Panc1 (cell line): ENCODE measurements around the gene RPS3. TPM values are rescaled to one million over a fixed set of nuclear protein-coding genes. Genes with fewer than 3 reads are reported as not detected.

Experiments used
- ATAC-seq: fragments of 200-7000 bp; cut with Tn5 transposase; 2 replicates; pipeline ENCODE4 v1.9.1; 2020; ENCODE audit warnings: mild to moderate bottlenecking, moderate library complexity
- BruUV-seq: library from RNA; stranded (reverse); fragments of 400-500 nt; replicated peaks from 2 replicates; lab custom pipeline; 2021; lab: Mats Ljungman, UMichigan
- CTCF ChIA-PET: fragments of 300-600 bp; sonication (Branson Sonifier 250); formaldehyde crosslinking; loops from one replicate; lab custom pipeline; 2022; ENCODE audit warnings: antibody characterized with exemption; lab: Charles Lee
- POLR2A ChIA-PET: fragments of 300-600 bp; sonication (Branson Sonifier 250); formaldehyde crosslinking; loops from one replicate; lab custom pipeline; 2022; ENCODE audit warnings: antibody characterized with exemption; lab: Charles Lee
- DNase-seq: peaks from one replicate; pipeline ENCODE4 v3.0.0-alpha.2; 2010; ENCODE audit warnings: low read depth, low spot score
- H3K27ac ChIP-seq: 2 replicates; pipeline ENCODE4 v1.5.1; 2011; ENCODE audit warnings: mild to moderate bottlenecking, low read length, inconsistent platforms
- H3K27me3 ChIP-seq: fragments of 200-500 bp; sonication (Bioruptor generic); 2 replicates; pipeline ENCODE4 v1.6.0; 2014; ENCODE audit warnings: low read length, inconsistent platforms; ENCODE audit not compliant: control insufficient read depth, insufficient read depth
- H3K36me3 ChIP-seq: fragments of 200-500 bp; sonication (Bioruptor generic); 2 replicates; pipeline ENCODE4 v1.5.1; 2014; ENCODE audit warnings: inconsistent platforms, mild to moderate bottlenecking, low read length, moderate library complexity; ENCODE audit not compliant: control insufficient read depth, insufficient read depth
- H3K4me1 ChIP-seq: 2 replicates; pipeline ENCODE4 v1.5.1; 2011; ENCODE audit warnings: inconsistent platforms, mild to moderate bottlenecking, low read length, moderate library complexity; ENCODE audit not compliant: control insufficient read depth, insufficient read depth
- H3K4me3 ChIP-seq, 2 experiments: 2 replicates each; pipeline ENCODE4 v1.5.1; 2011 to 2012; ENCODE audit warnings: low read depth in 2 of 2, low read length in 2 of 2, mild to moderate bottlenecking in 2 of 2, inconsistent platforms in 1 of 2, moderate library complexity in 1 of 2
- H3K9me3 ChIP-seq: fragments of 200-500 bp; sonication (Bioruptor generic); 2 replicates; pipeline ENCODE4 v1.5.1; 2014; ENCODE audit warnings: low read depth, mild to moderate bottlenecking, inconsistent platforms, low read length, moderate library complexity; ENCODE audit not compliant: control insufficient read depth, insufficient read depth
- POLR2AphosphoS5 ChIP-seq: IDR thresholded peaks from 2 replicates; pipeline ENCODE4 v1.6.1; 2012; ENCODE audit warnings: mild to moderate bottlenecking, low read depth, low read length, moderate library complexity
- SIN3A ChIP-seq: IDR thresholded peaks from 2 replicates; pipeline ENCODE4 v1.6.1; 2012; ENCODE audit warnings: low read depth, mild to moderate bottlenecking, low read length, moderate library complexity, borderline replicate concordance; ENCODE audit not compliant: insufficient read depth
- TCF7L2 ChIP-seq: IDR thresholded peaks from 2 replicates; pipeline ENCODE4 v1.6.1; 2011; ENCODE audit warnings: mild to moderate bottlenecking, low read depth, low read length, inconsistent platforms
- in situ Hi-C: cut with HindIII; loops from 2 replicates; pipeline ENCODE4 v1.10.0; 2016; ENCODE audit warnings: low sequenced_read_pairs, low pct_unique_long_range_greater_than_20kb
- intact Hi-C: fragments of 100-400 bp; cut with micrococcal nuclease; formaldehyde crosslinking; loops from one replicate; pipeline ENCODE4 v1.10.0; 2022; ENCODE audit not compliant: unreplicated experiment
- total RNA-seq: library from RNA; stranded (reverse); gene quantifications from one replicate; pipeline ENCODE4 v1.2.1, GENCODE V29; 2021; ENCODE audit not compliant: unreplicated experiment
- TF ChIP-seq, protein P1 (sequence below), 2 experiments: IDR thresholded peaks; 2 replicates each; pipeline ENCODE4 v1.6.1; 2011 to 2012; ENCODE audit warnings: low read depth in 2 of 2, control low read depth in 1 of 2, low read length in 1 of 2, mild to moderate bottlenecking in 1 of 2, moderate library complexity in 1 of 2; ENCODE audit not compliant: insufficient read depth in 1 of 2
- TF ChIP-seq, protein P2 (sequence below): fragments of 450-650 bp; IDR thresholded peaks from 2 replicates; pipeline ENCODE4 v1.5.1; 2017; ENCODE audit warnings: mild to moderate bottlenecking

The RPS3 gene
- total RNA-seq, 1 experiment from 2014 or later, result 2,945 TPM

DNA sequence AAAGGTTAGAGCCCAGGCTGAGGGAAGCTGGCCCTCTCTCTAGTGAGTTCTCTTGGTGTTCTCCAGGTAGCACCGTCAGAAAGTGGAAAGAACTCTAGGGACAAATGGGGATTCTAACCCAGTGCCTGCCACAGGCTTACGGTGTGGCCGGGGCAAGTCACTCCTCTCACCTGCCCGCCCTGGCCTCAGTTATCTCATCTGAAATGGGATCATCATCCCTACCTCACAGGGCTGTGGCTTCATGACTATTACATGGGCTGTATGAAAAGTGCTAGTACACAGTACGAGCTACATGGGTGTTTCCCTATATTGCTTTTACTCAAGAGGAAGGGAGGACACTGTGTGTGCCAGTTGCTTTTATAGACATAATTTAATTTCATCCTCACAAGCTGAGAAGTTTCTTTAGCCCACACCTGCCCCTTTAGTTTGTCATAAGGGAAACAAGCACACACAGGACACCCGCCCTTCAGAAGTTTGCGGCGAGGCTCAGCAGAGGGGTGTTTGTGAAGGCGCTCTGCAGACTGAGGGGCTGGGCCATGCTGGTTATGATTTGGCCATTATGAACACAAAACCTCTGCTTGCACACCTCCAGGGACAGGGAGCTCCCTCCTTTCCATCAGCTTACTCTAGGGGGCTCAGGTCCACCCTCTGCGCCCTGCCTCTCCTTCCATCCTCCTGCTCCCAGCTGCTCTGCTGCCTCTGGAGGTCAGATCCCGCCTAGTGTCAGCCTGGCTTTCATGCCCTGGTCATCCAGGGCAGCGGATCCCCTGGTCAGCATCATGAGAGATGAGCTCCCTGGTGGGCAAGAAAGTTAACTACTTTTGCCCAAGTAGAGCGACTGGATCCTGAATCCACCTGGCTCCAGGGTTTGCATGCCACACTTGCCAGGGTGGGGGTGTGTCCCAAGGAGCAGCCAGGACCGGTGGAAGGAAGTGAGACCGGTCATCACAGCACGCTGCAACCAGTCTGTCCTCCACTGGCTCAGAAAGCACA lies 32.5 kb downstream of the RPS3 start:
- in situ Hi-C loops, result no loop called here
- intact Hi-C loops, result no loop called here
- DNase-seq (no peak), ATAC-seq (no peak)
- H3K4me3 ChIP-seq, result no peak overlapping the region
- H3K9me3 ChIP-seq, result no peaks in the 10 kb centered on the region
- BruUV-seq, result no TSS peak
- H3K27ac ChIP-seq, result no peak overlapping the region
- no peak for TF ChIP-seq TCF7L2
- TF ChIP-seq POLR2AphosphoS5, result no peak
- TF ChIP-seq SIN3A, result no peak
- TF ChIP-seq, protein P1, sequence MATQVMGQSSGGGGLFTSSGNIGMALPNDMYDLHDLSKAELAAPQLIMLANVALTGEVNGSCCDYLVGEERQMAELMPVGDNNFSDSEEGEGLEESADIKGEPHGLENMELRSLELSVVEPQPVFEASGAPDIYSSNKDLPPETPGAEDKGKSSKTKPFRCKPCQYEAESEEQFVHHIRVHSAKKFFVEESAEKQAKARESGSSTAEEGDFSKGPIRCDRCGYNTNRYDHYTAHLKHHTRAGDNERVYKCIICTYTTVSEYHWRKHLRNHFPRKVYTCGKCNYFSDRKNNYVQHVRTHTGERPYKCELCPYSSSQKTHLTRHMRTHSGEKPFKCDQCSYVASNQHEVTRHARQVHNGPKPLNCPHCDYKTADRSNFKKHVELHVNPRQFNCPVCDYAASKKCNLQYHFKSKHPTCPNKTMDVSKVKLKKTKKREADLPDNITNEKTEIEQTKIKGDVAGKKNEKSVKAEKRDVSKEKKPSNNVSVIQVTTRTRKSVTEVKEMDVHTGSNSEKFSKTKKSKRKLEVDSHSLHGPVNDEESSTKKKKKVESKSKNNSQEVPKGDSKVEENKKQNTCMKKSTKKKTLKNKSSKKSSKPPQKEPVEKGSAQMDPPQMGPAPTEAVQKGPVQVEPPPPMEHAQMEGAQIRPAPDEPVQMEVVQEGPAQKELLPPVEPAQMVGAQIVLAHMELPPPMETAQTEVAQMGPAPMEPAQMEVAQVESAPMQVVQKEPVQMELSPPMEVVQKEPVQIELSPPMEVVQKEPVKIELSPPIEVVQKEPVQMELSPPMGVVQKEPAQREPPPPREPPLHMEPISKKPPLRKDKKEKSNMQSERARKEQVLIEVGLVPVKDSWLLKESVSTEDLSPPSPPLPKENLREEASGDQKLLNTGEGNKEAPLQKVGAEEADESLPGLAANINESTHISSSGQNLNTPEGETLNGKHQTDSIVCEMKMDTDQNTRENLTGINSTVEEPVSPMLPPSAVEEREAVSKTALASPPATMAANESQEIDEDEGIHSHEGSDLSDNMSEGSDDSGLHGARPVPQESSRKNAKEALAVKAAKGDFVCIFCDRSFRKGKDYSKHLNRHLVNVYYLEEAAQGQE (IDR thresholded peaks at IDR 0.05; ENCODE audit: insufficient read depth in 1 of 2, low read depth in 2 of 2, low read length in 1 of 2), result no peak
- TF ChIP-seq, protein P2, sequence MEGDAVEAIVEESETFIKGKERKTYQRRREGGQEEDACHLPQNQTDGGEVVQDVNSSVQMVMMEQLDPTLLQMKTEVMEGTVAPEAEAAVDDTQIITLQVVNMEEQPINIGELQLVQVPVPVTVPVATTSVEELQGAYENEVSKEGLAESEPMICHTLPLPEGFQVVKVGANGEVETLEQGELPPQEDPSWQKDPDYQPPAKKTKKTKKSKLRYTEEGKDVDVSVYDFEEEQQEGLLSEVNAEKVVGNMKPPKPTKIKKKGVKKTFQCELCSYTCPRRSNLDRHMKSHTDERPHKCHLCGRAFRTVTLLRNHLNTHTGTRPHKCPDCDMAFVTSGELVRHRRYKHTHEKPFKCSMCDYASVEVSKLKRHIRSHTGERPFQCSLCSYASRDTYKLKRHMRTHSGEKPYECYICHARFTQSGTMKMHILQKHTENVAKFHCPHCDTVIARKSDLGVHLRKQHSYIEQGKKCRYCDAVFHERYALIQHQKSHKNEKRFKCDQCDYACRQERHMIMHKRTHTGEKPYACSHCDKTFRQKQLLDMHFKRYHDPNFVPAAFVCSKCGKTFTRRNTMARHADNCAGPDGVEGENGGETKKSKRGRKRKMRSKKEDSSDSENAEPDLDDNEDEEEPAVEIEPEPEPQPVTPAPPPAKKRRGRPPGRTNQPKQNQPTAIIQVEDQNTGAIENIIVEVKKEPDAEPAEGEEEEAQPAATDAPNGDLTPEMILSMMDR, result no peak
- CTCF ChIA-PET, result interaction anchor here (1.0 kb wide), 2 partner anchors 19 to 43 kb away, joined by 3 to 4 read pairs; no protein-coding TSS in a partner anchor
- H3K4me1 ChIP-seq, result peaks cover 20% of the 10 kb centered on the region
- no peaks in the 10 kb centered on the region for H3K36me3 ChIP-seq
- POLR2A ChIA-PET, result interaction anchor here (0.7 kb wide), 1 partner anchor 623 kb away, joined by 8 read pairs; no protein-coding TSS in a partner anchor
- H3K27me3 ChIP-seq, result no peaks in the 10 kb centered on the region

DNA sequence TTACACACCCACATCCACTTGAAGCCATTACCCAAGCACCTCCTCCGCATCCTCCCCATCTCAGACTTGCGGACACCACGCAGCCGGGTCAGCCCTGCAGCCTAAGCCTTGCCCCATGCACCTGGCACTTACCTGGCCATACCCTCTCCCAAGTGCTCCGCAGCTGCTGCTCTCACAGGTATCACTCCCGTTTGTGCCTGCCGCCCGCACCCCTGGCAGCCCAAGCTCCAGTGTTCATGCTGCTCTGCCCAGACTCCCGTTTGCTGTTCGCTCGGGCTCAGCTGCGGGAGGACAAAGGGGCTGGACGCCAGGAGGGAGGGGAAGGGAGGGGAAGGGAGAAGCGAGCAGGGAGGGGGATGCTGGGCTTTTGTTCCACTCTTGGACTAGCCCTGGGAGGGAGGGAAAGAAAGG lies 33.6 kb downstream of the RPS3 start, which contains the start of gene KLHL35:
Gene KLHL35, minus strand, starts transcription at position 293 of the 411 bp plus-strand sequence. CDS start 2,574 bp downstream, outside the sequence.
- Histone ChIP-seq H3K27ac (no peak within 1 kb of the TSS), H3K9me3 (no peaks in the 10 kb centered on the region), H3K27me3 (no peaks in the 10 kb centered on the region), H3K4me1 (peaks cover 16% of the 10 kb centered on the region), H3K36me3 (no peaks in the 10 kb centered on the region), H3K4me3 (no peak within 1 kb of the TSS)
- intact Hi-C loops, result no loop called here
- BruUV-seq, result no TSS peak
- ChIA-PET POLR2A (no interaction called here), CTCF (no interaction called here)
- no peak for ATAC-seq
- DNase-seq, result no peak
- in situ Hi-C loops, result no loop called here
- TF ChIP-seq SIN3A, result no peak

DNA sequence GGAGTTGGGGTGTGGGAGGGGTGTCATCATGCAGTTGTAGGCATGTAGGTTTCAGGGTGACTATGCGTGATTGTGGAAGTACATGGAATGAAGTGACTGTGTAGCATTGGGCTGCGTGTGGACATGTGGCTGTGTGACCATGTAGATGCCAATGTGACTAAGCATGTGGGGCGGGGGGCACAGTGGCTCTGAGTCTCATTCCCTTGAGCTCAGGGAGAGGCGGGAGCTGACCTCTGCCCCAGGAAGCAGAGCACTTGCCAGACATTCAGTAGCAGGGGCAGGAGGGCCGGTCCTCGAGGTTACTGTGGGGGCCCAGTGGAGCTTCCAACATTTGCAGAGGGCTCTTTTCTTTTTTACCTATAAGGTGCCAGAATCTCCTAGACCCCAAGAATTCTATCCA lies 34.1 kb downstream of the RPS3 start:
- DNase-seq (no peak), ATAC-seq (no peak)
- TF ChIP-seq, protein P2, result no peak
- TF ChIP-seq POLR2AphosphoS5 (no peak), TCF7L2 (no peak), SIN3A (no peak)
- TF ChIP-seq, protein P1 (IDR thresholded peaks at IDR 0.05; ENCODE audit: insufficient read depth in 1 of 2, low read depth in 2 of 2, low read length in 1 of 2), result no peak
- intact Hi-C loops (no loop called here), in situ Hi-C loops (no loop called here)
- Histone ChIP-seq H3K36me3 (no peaks in the 10 kb centered on the region), H3K27ac (no peak overlapping the region), H3K9me3 (no peaks in the 10 kb centered on the region), H3K27me3 (no peaks in the 10 kb centered on the region), H3K4me1 (peaks cover 15% of the 10 kb centered on the region), H3K4me3 (no peak overlapping the region)
- POLR2A ChIA-PET, result no interaction called here
- BruUV-seq, result no TSS peak
- CTCF ChIA-PET, result no interaction called here
